IMR-90 (cell line): Measurements from ENCODE around the gene MAFG.

Experiments
- BHLHE40 ChIP-seq: fragments of 150-350 bp; IDR thresholded peaks from 2 replicates; pipeline ENCODE4 v1.6.1; 2016; ENCODE audit warnings: mild to moderate bottlenecking, low read depth, low read length
- CEBPB ChIP-seq: IDR thresholded peaks from 2 replicates; pipeline ENCODE4 v1.6.1; 2012; ENCODE audit warnings: low read depth, low read length, improper control_type of control experiment
- MAZ ChIP-seq: IDR thresholded peaks from 2 replicates; pipeline ENCODE4 v1.6.1; 2012; ENCODE audit warnings: low read depth, mild to moderate bottlenecking, low read length, improper control_type of control experiment, moderate library complexity, borderline replicate concordance
- POLR2A ChIP-seq: IDR thresholded peaks from 2 replicates; pipeline ENCODE4 v1.6.1; 2012; ENCODE audit warnings: mild to moderate bottlenecking, low read depth, low read length
- RAD21 ChIP-seq: IDR thresholded peaks from 2 replicates; pipeline ENCODE4 v1.6.1; 2012; ENCODE audit warnings: low read length, improper control_type of control experiment
- USF2 ChIP-seq: fragments of 150-350 bp; IDR thresholded peaks from 2 replicates; pipeline ENCODE4 v1.6.1; 2017; ENCODE audit warnings: mild to moderate bottlenecking, antibody characterized with exemption, low read length, low read depth
- TF ChIP-seq, protein P1 (sequence below): conservative IDR thresholded peaks from 2 replicates; pipeline ENCODE4 v1.5.1; 2012; ENCODE audit warnings: mild to moderate bottlenecking, low read depth, low read length, improper control_type of control experiment
- TF ChIP-seq, protein P2 (sequence below): fragments of 150-350 bp; IDR thresholded peaks from 2 replicates; pipeline ENCODE4 v1.6.1; 2016; ENCODE audit warnings: low read depth, mild to moderate bottlenecking, low read length, moderate library complexity, borderline replicate concordance

- TF ChIP-seq, protein P1, sequence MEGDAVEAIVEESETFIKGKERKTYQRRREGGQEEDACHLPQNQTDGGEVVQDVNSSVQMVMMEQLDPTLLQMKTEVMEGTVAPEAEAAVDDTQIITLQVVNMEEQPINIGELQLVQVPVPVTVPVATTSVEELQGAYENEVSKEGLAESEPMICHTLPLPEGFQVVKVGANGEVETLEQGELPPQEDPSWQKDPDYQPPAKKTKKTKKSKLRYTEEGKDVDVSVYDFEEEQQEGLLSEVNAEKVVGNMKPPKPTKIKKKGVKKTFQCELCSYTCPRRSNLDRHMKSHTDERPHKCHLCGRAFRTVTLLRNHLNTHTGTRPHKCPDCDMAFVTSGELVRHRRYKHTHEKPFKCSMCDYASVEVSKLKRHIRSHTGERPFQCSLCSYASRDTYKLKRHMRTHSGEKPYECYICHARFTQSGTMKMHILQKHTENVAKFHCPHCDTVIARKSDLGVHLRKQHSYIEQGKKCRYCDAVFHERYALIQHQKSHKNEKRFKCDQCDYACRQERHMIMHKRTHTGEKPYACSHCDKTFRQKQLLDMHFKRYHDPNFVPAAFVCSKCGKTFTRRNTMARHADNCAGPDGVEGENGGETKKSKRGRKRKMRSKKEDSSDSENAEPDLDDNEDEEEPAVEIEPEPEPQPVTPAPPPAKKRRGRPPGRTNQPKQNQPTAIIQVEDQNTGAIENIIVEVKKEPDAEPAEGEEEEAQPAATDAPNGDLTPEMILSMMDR, result no peak
- TF ChIP-seq POLR2A (no peak), RAD21 (no peak), CEBPB (no peak), BHLHE40 (no peak), USF2 (no peak), MAZ (no peak)
- TF ChIP-seq, protein P2, sequence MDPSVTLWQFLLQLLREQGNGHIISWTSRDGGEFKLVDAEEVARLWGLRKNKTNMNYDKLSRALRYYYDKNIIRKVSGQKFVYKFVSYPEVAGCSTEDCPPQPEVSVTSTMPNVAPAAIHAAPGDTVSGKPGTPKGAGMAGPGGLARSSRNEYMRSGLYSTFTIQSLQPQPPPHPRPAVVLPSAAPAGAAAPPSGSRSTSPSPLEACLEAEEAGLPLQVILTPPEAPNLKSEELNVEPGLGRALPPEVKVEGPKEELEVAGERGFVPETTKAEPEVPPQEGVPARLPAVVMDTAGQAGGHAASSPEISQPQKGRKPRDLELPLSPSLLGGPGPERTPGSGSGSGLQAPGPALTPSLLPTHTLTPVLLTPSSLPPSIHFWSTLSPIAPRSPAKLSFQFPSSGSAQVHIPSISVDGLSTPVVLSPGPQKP, result no peak
These were observed 24.1 kb downstream of the MAFG start for GRCh38 chr17:81903415-81903831.
